IPS DF 19.7 (cell line): Measurements from ENCODE around the gene BCL2L12.
A peak's percentile ranks its signal among the peaks of the same experiment; 100 is the strongest.

Source experiments
- DNase-seq: peaks from one replicate; pipeline ENCODE4 v3.0.0-alpha.2; 2013; ENCODE audit warnings: low read depth, low spot score

The BCL2L12 gene

DNA sequence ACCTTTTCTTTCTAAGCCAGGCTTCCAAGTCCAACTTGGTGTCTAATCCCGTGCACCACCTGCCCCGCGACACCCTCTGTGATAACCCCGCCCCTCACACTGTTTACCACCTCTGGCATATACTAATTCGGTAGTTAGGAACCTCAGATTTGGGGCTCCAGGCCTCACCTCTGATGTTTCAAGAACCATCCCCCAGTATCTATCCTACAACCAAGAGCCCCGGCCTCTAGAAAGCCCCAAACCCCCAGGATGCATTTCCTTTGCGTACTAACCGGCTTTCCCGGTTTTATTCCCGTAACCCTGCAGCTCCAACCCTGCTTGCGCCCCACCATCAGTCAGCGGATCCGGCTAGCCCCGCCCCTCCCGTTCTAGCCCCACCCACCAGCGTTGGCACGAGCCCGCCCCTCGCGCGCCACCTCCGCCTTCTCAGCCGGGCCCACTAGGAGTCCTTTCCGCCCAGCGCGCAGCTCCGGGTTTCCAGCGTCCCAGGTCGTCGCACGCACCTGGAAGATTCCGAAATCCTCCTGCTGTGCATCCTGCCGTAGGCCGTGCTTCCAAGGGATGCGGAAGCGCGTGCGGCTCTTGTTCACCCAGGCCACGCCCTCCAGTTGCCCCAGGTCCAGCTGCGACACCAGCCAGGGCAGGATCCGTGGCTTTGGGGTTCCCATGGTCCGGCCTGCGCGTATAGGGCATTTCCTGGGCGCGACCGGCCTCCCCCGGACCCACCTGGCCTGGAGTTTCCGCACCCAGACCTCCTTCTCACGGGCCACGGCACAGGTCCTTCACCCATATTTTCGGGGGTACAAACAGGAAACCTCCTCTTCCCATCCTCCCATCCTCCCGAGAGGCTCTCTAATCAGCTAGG, 1.3 kb upstream of the BCL2L12 start:
- no peak for DNase-seq

GRCh38 chr19:49665036-49665350, 740 bp upstream of the BCL2L12 start:
- no peak for DNase-seq

DNA sequence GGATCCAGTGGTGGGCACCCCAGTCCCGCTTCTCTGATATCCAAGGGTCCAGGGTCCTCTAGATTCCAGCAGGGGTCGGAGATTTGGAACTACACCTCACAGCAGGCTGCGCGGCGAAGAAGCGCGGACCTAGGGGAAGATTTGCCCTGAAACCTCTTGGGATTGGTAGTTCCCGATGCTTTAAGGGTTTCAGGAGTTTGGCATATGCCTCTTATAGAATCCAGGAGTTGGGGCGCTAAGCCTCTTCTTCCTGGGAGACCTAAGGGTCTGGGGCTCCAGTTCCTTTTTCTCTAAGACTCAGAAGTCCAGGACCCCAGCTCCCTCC, 349 bp downstream of the BCL2L12 start:
- no peak for DNase-seq

DNA sequence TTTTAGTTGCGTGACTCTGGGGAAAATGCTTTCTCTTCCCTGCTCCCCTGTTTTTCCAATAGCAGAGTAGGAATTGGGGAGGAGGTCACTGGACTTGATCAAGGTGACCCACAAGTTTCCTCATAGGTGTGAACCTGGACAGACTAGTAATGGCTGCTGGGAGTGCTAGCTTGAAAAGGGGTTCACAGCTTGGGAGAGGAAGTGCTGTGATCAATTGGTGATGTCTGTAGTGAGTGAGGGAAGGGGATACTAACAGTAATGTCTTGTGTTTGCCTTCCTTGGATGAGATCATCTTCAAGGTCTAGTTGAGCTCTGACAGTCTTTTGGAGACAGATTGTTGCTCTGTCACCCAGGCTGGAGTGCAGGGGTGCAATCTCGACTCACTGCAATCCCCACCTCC, 1.7 kb downstream of the BCL2L12 start:
- DNase-seq: no peak

DNA sequence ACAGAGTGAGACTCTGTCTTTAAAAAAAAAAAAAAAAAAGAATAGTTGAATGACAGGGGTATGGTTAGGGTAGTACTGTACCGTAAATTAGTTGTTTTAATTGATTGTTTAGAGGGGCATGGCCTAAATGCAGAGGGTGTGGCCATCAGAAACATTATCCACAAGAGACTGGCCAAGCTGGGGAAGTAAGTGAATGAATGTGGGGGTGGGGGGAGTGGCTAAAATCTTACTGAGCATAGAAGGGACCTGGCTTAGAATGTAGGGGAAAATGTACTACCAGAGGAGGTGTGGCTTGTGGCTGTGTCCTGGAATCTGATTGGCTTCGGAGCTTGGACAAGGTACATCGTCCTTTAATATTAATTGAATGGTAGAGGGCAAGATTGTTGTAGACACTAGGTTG, 3.8 kb downstream of the BCL2L12 start:
- no peak for DNase-seq

DNA sequence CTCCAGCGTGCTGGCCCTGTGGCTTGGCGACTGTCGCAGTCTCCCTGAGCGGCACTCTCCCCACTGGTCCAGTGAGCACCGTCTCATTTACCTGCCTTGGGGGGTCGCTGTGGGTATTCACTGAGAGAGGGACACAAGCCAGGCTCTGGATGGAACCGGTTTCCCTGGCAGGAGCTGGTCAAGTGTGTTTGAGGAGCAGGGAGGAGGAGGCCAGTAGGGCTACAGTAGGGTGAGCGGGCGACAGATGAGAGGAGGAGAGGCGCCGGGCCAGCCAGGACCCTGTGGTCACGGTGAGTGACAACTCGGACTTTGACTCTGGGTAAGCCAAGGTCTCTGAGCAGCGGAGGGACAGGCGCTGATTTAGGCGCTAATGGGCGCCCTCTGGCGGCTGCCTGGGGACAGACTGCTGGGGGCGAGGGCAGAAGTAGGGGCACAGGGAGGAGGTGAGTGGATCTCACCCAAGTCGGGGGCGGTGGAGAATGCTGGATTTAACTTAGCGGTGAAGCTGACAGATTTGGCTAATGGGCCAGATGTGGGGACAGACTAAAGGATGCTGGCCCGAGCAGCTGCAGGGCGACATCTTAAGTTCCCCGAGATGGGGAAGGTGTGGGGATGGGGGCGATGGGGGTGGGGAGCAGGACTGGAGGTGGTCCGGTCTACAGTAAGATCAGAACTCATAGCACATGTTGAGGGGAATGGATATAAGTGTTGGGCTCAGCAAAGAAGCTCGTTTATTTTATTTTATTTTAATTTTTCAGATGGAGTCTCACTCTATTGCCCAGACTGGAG, 6.6 kb downstream of the BCL2L12 start:
- no peak for DNase-seq

DNA sequence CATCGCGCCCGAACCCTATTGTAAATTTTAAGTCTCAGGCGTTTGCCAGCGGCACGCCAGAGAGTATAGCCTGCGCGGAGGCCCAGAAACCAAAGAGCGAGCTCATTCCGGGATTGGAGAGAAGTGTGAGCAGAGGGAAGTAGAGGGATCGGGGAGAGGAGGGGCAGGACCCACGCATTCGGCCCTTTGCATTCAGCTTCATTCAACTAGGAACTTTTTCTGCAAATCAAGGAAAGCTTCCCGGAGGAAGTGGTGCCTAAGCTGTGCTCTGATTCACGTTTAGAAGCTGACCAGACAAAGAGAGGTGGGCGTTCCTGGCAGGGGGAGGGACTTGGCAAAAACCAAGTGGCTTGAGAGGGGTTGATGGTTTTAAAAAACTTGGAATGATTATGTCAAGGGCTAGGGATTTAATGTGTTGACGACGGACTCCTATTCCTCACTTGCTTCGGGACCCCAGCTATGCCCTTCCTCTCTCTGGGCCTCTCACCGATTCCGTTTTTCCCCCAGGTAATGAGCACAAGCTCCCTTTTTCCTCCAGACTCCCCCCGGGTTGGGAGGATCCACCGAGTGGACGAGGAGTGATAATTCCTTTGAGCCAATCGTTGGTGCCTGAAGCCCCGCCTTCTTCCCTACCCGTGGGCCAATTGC, 10.5 kb downstream of the BCL2L12 start:
- no peak for DNase-seq

DNA sequence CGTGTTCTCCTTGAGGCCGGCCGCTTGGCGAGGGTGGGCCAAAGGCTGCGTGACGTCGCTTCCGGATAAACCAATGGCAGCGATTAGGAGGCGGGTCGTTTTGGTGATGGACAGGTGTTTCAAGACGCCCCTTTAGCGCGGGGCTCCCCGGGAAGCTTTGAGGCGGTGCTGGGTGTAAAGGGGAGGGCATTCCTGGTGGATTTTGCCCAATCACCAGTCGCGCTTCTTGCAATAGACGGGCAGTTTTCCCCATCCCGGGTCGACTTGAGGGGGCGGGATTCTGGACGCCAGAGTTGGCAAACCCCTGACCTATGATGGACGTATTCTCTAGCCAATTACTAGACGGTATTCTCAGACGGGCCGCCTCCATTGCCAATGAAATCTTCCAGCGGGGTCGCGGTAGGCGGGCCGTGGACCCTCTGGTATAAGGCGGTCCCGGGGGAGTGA, 11.1 kb downstream of the BCL2L12 start:
- DNase-seq: peak; percentile 97

GRCh38 chr19:49677231-49677900, 11.6 kb downstream of the BCL2L12 start, which contains the start of gene PRMT1:
TSS of gene PRMT1 (plus strand) at chr19:49677271. CDS start at chr19:49677281, 10 bp downstream.
- DNase-seq: no peak

DNA sequence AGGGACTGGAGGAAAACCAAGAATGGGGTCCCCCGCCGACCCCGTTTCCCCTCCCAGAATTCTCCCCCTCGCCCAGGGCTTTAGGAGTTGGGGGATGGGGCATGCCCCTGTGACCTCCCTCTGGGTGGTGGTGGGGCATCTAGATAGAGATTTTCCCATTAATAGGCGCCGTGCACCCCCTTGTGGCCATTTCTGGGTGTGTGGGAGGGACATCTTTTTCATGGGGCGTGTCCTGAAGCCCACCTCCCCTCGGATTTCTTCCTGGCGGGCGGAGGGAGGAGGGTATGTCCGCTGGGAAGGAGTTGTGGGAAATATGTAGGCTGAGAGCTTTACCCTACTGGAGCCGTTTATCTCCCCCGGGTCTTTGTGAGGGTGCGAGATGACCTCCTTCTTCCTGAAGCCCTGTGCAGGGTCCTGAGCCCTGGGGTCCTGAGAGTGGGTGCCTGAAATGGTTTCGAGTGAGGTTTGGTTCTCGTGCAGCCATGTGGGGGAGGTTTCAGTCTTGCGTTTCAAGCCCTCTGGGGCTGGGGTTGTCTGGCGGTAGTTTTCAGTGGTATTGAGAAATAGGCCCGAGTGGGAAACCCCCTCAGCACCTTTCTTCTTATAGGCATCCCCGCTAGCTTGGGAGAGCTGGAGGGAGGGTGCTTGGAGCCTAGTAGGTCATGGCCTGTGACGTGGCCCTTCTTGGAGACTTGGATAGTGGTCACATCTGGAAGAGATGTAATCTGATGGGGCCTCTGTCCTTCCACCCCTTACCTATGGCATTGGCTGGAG, 12.4 kb downstream of the BCL2L12 start:
- DNase-seq: no peak

- no peak for DNase-seq
These were observed 13.4 kb downstream of the BCL2L12 start for GRCh38 chr19:49678985-49679770.

DNA sequence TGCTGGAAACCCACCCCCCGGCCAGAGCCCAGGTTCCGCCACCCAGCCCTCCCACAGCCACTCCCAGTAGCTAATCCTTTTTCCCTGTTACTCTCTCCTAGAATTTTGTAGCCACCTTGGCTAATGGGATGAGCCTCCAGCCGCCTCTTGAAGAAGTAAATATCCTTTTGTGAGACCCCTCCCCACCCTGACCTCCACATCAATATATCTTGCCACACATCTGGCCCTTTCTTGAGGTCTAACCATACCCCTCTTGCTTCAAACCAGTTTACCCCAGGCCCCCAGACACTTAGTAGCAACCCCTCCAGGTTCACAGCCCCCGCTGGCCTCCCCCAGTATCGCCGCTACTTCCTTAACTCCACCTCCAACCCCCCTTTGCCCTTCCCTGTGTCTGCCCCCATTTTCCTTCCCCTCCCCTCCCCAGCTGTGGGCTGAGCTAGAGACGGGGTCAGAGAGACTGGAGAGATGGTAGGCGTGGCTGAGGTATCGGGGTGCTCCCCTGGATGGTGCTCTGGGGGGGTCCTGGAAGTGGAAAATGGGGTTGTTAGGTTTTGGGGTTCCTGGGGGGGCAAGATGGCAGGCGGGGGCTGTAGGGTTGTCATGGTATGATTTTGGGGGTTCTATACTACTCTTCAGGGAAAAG, 14.2 kb downstream of the BCL2L12 start:
- no peak for DNase-seq

GRCh38 chr19:49680421-49681351, 15.0 kb downstream of the BCL2L12 start:
- DNase-seq: no peak

- DNase-seq: no peak
These were observed 16.1 kb downstream of the BCL2L12 start for GRCh38 chr19:49681830-49682229.

- DNase-seq: no peak
These were observed 16.5 kb downstream of the BCL2L12 start for GRCh38 chr19:49682274-49682673.

DNA sequence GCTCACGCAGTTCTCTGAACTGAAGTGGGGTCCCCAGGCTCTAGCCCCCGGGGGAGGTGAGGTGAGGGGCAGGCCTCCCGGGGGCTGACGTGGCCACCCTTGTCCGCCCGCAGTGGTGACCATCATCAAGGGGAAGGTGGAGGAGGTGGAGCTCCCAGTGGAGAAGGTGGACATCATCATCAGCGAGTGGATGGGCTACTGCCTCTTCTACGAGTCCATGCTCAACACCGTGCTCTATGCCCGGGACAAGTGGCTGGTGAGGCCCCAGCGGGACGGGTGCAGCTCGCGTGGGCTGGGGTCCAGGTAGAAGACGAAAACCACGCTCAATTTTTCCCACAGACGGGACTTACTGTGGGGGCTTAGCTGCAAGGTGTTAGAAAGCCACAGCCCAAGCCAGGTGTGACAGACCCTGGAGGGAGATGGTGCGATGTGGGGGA, 18.1 kb downstream of the BCL2L12 start:
- DNase-seq: no peak

DNA sequence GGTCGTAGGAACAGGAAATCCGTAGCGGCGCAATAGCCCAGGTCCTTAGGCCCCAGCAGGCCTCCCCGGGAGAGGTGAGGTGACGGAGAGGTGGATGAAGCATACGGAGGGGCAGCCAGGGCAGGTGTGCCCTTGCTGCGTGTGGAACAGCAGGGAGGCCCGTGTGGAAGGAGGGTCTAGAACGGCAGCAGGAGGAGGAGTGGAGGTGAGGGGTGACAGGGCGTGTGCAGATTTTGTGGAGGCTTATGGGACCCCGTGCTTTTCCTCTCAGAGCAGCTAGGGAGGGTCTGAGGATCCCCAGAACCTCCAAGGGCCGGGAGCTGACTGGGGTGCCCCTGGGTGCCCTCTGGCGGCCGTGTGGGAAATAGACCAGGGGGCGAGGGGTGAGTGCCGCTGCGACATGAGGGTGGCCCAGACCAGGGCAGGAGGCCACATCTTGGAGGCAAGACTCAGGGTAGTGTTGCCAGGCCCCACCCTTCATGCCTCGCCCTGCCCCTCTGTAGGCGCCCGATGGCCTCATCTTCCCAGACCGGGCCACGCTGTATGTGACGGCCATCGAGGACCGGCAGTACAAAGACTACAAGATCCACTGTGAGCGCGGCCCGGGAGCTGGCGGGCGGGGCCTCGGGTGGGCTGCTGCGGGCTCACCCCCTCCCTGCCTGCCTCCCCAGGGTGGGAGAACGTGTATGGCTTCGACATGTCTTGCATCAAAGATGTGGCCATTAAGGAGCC, 18.7 kb downstream of the BCL2L12 start:
- DNase-seq: no peak

DNA sequence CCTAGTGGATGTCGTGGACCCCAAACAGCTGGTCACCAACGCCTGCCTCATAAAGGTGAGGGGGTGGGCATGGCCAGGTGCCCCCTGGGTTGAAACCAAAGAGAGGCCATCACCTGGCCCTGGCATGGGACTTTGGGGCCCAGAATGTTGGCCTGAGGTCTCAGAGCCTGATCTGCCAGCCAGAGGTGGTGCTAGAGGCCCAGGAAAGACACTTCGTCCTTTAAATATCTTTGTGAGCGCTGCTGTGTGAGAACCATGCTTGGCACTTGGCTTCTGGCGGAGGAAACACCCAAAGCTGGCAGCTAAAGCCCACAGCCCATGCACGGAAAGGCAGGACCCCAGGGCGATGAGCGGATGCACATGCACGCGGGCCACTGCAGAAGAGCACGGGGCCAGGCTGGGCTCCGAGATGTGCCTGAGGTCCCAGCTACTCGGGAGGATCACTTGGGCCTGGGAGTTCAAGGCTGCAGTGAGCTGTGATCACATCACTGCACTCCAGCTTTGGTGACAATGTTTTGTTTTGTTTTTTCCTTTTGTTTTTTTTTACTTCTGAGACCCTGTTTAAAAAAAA, 19.3 kb downstream of the BCL2L12 start:
- no peak for DNase-seq
